Renal cortical epithelial cell (primary cell): ENCODE results near the gene ZBTB39. TPM values are rescaled to one million over a fixed set of nuclear protein-coding genes. Genes with fewer than 3 reads are reported as not detected.

ENCODE experiments used
- total RNA-seq: library from RNA; depleted of rRNA; stranded (reverse); fragments of >200 nt; gene quantifications from 2 replicates; pipeline ENCODE4 v1.2.3, GENCODE V29; 2014

The ZBTB39 gene
- total RNA-seq, 1 donor from 2014 or later: 7.3 TPM

Other genes starting within 250 kb of the ZBTB39 start
- 1.1 TPM in 1 of 2 replicates, not detected in the other for gene HSD17B6, start 243.2 kb downstream of the ZBTB39 start, total RNA-seq
- not detected in 2 replicates for gene SDR9C7, start 72.1 kb downstream of the ZBTB39 start, total RNA-seq
- 0.15 TPM in 1 of 2 replicates, not detected in the other for gene RDH16, start 48.9 kb downstream of the ZBTB39 start, total RNA-seq
- gene TAC3, start 10.0 kb upstream of the ZBTB39 start, total RNA-seq: not detected in 2 replicates
- gene MYO1A, start 43.6 kb upstream of the ZBTB39 start, total RNA-seq: not detected in 2 replicates
- gene NEMP1, start 72.2 kb upstream of the ZBTB39 start, total RNA-seq: 5.2 and 7.8 TPM in 2 replicates
- 13.5 and 16.3 TPM in 2 replicates for gene NAB2, start 82.6 kb upstream of the ZBTB39 start, total RNA-seq
- 105 and 131 TPM in 2 replicates for gene STAT6, start 104.8 kb upstream of the ZBTB39 start, total RNA-seq
- 11.3 and 157 TPM in 2 replicates for gene LRP1, start 121.9 kb upstream of the ZBTB39 start, total RNA-seq
- gene LRP1-AS, start 141.1 kb upstream of the ZBTB39 start, total RNA-seq: not detected in 2 replicates
- gene NXPH4, start 210.2 kb upstream of the ZBTB39 start, total RNA-seq: 0.40 TPM in 1 of 2 replicates, not detected in the other
- gene SHMT2, start 223.2 kb upstream of the ZBTB39 start, total RNA-seq: 146 and 208 TPM in 2 replicates
- 1.2 TPM in 1 of 2 replicates, not detected in the other for gene STAC3, start 244.6 kb upstream of the ZBTB39 start, total RNA-seq